WTC11 (cell line): ENCODE data around the gene RAPGEF6. TPM values are rescaled to one million over a fixed set of nuclear protein-coding genes. Genes with fewer than 3 reads are reported as not detected.

Experiments
- ATAC-seq: fragments of 200-7000 bp; cut with Tn5 transposase; 2 replicates; pipeline ENCODE4 v1.10.0; 2021; ENCODE audit warnings: mild to moderate bottlenecking, moderate library complexity
- CTCF ChIA-PET: fragments of 300-600 bp; sonication (Branson Sonifier 250); formaldehyde crosslinking; loops from one replicate; lab custom pipeline; 2021; ENCODE audit warnings: antibody characterized with exemption; lab: Charles Lee
- POLR2A ChIA-PET: fragments of 350-600 bp; sonication (Branson Sonifier 250); formaldehyde crosslinking; loops from one replicate; lab custom pipeline; 2021; ENCODE audit warnings: antibody characterized with exemption; lab: Charles Lee
- DNase-seq: peaks from one replicate; pipeline ENCODE4 v3.0.0; 2021; ENCODE audit warnings: low spot score
- H3K27ac Mint-ChIP-seq: 2 replicates; pipeline ENCODE4 v1.8.0; 2021; ENCODE audit warnings: mixed read lengths
- H3K27me3 Mint-ChIP-seq: 2 replicates; pipeline ENCODE4 v1.8.0; 2021; ENCODE audit warnings: low read depth, mild to moderate bottlenecking, moderate library complexity, mixed read lengths
- H3K36me3 Mint-ChIP-seq: 2 replicates; pipeline ENCODE4 v1.8.0; 2021; ENCODE audit warnings: mixed read lengths
- H3K4me1 Mint-ChIP-seq: 2 replicates; pipeline ENCODE4 v1.8.0; 2022; ENCODE audit warnings: mixed read lengths
- H3K4me3 Mint-ChIP-seq: 2 replicates; pipeline ENCODE4 v1.8.0; 2021; ENCODE audit warnings: mild to moderate bottlenecking, moderate library complexity, mixed read lengths
- H3K9me3 Mint-ChIP-seq: 2 replicates; pipeline ENCODE4 v1.8.0; 2021; ENCODE audit warnings: mixed read lengths
- AR ChIP-seq: fragments of 250-450 bp; sonication (Bioruptor Pico); IDR thresholded peaks from 2 replicates; pipeline ENCODE4 v1.9.0; 2021; ENCODE audit warnings: mild to moderate bottlenecking
- CREB1 ChIP-seq: sonication (generic); formaldehyde crosslinking; IDR thresholded peaks from 2 replicates; pipeline ENCODE4 v1.8.0; 2023; ENCODE audit warnings: mild to moderate bottlenecking, missing genetic modification reagents
- FOXJ3 ChIP-seq: sonication (generic); formaldehyde crosslinking; IDR thresholded peaks from 2 replicates; pipeline ENCODE4 v1.9.0; 2021; ENCODE audit warnings: missing genetic modification reagents, mild to moderate bottlenecking, borderline replicate concordance
- FOXK1 ChIP-seq: sonication (generic); formaldehyde crosslinking; IDR thresholded peaks from 2 replicates; pipeline ENCODE4 v1.8.0; 2022; ENCODE audit warnings: mild to moderate bottlenecking, moderate library complexity, missing genetic modification reagents
- GABPB1 ChIP-seq: sonication (generic); formaldehyde crosslinking; IDR thresholded peaks from 2 replicates; pipeline ENCODE4 v1.8.1; 2023; ENCODE audit warnings: mild to moderate bottlenecking, missing genetic modification reagents
- JUN ChIP-seq: sonication (generic); formaldehyde crosslinking; IDR thresholded peaks from 2 replicates; pipeline ENCODE4 v1.8.0; 2023; ENCODE audit warnings: mild to moderate bottlenecking, missing genetic modification reagents
- MAX ChIP-seq: sonication (generic); formaldehyde crosslinking; IDR thresholded peaks from 2 replicates; pipeline ENCODE4 v1.8.0; 2022; ENCODE audit warnings: mild to moderate bottlenecking, missing genetic modification reagents
- NFATC4 ChIP-seq: fragments of 250-450 bp; sonication (Bioruptor Pico); IDR thresholded peaks from 2 replicates; pipeline ENCODE4 v1.9.0; 2021; ENCODE audit warnings: mild to moderate bottlenecking
- NR1H2 ChIP-seq: sonication (generic); formaldehyde crosslinking; IDR thresholded peaks from 2 replicates; pipeline ENCODE4 v1.9.0; 2021; ENCODE audit warnings: mild to moderate bottlenecking, moderate library complexity, missing genetic modification reagents
- OVOL2 ChIP-seq: fragments of 250-450 bp; sonication (Bioruptor Pico); IDR thresholded peaks from 2 replicates; pipeline ENCODE4 v1.9.0; 2021; ENCODE audit warnings: mild to moderate bottlenecking, borderline replicate concordance
- PREB ChIP-seq: sonication (generic); formaldehyde crosslinking; IDR thresholded peaks from 2 replicates; pipeline ENCODE4 v1.8.1; 2022; ENCODE audit warnings: mild to moderate bottlenecking, missing genetic modification reagents, moderate library complexity, borderline replicate concordance
- SMAD3 ChIP-seq: sonication (generic); formaldehyde crosslinking; IDR thresholded peaks from 2 replicates; pipeline ENCODE4 v1.8.0; 2022; ENCODE audit warnings: missing genetic modification reagents, mild to moderate bottlenecking, borderline replicate concordance
- SMAD4 ChIP-seq: sonication (generic); formaldehyde crosslinking; IDR thresholded peaks from 2 replicates; pipeline ENCODE4 v1.8.0; 2022; ENCODE audit warnings: mild to moderate bottlenecking, missing genetic modification reagents
- total RNA-seq: library from RNA; stranded (reverse); gene quantifications from 3 replicates; pipeline ENCODE4 v1.2.3, GENCODE V29; 2021
- TF ChIP-seq, protein P1 (sequence below): sonication (generic); formaldehyde crosslinking; IDR thresholded peaks from 2 replicates; pipeline ENCODE4 v1.8.0; 2022; ENCODE audit warnings: mild to moderate bottlenecking, missing genetic modification reagents
- TF ChIP-seq, protein P2 (sequence below): sonication (generic); formaldehyde crosslinking; IDR thresholded peaks from 2 replicates; pipeline ENCODE4 v1.8.1; 2022; ENCODE audit warnings: low read depth, mild to moderate bottlenecking, moderate library complexity, missing genetic modification reagents, borderline replicate concordance
- TF ChIP-seq, protein P3 (sequence below): sonication (generic); formaldehyde crosslinking; IDR thresholded peaks from 2 replicates; pipeline ENCODE4 v1.8.0; 2022; ENCODE audit warnings: mild to moderate bottlenecking, missing genetic modification reagents
- TF ChIP-seq, protein P4 (sequence below): sonication (generic); formaldehyde crosslinking; IDR thresholded peaks from 2 replicates; pipeline ENCODE4 v1.8.1; 2022; ENCODE audit warnings: mild to moderate bottlenecking, moderate library complexity, missing genetic modification reagents
- TF ChIP-seq, protein P5 (sequence below): fragments of 250-450 bp; sonication (Bioruptor Pico); IDR thresholded peaks from 2 replicates; pipeline ENCODE4 v1.9.0; 2021; ENCODE audit warnings: moderate library complexity, mild to moderate bottlenecking, inconsistent platforms, borderline replicate concordance

Gene RAPGEF6
- total RNA-seq, 1 experiment from 2014 or later: 18.0 TPM

DNA sequence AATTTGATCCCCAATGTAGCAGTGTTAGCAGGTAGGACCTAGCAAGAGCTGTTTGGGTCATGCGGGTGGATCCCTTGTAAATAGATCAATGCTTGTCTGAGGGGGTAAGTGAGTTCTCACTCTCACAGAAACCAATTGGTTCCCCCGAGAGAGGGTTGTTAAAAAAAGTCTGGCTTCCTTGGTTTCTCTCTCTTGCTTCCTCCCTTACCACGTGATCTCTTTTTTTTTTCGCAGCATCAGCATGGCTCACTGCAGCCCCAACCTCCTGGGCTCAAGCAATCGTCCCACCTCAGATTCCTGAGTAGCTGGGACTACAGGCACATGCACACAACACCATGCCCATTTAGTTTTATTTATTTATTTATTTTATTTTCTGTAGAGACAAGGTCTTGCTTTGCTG is 26.4 kb downstream of the RAPGEF6 start:
- POLR2A ChIA-PET: no interaction called here
- ATAC-seq: no peak
- DNase-seq: no peak
- Mint-ChIP-seq H3K4me1 (peaks cover 29% of the 10 kb centered on the region), H3K4me3 (no peak overlapping the region), H3K27ac (0 out of 2 replicates have a peak overlapping the region, but pooled peaks have one; percentile 24), H3K9me3 (no peaks in the 10 kb centered on the region), H3K27me3 (no peaks in the 10 kb centered on the region), H3K36me3 (peaks cover 3% of the 10 kb centered on the region; the same call in 1 of the 2 replicates)
- CTCF ChIA-PET: no interaction called here
- TF ChIP-seq, protein P1, sequence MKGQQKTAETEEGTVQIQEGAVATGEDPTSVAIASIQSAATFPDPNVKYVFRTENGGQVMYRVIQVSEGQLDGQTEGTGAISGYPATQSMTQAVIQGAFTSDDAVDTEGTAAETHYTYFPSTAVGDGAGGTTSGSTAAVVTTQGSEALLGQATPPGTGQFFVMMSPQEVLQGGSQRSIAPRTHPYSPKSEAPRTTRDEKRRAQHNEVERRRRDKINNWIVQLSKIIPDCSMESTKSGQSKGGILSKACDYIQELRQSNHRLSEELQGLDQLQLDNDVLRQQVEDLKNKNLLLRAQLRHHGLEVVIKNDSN: 0 out of 2 replicates have a peak, but pooled peaks have one; percentile 7
- TF ChIP-seq FOXJ3 (CRISPR knock-in tag): no peak

GRCh38 chr5:131607903-131608540 is 27.0 kb downstream of the RAPGEF6 start:
- H3K36me3 Mint-ChIP-seq: peaks cover 3% of the 10 kb centered on the region; the same call in 1 of the 2 replicates
- H3K27ac Mint-ChIP-seq: peak overlapping the region; percentile 8
- no peak overlapping the region for H3K4me3 Mint-ChIP-seq
- peaks cover 29% of the 10 kb centered on the region for H3K4me1 Mint-ChIP-seq
- H3K9me3 Mint-ChIP-seq: no peaks in the 10 kb centered on the region
- TF ChIP-seq FOXJ3 (CRISPR knock-in tag): no peak
- TF ChIP-seq, protein P2, sequence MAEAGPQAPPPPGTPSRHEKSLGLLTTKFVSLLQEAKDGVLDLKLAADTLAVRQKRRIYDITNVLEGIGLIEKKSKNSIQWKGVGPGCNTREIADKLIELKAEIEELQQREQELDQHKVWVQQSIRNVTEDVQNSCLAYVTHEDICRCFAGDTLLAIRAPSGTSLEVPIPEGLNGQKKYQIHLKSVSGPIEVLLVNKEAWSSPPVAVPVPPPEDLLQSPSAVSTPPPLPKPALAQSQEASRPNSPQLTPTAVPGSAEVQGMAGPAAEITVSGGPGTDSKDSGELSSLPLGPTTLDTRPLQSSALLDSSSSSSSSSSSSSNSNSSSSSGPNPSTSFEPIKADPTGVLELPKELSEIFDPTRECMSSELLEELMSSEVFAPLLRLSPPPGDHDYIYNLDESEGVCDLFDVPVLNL: no peak
- no peak for TF ChIP-seq MAX (CRISPR knock-in tag)
- TF ChIP-seq CREB1 (CRISPR knock-in tag): no peak
- TF ChIP-seq SMAD4 (CRISPR knock-in tag): no peak
- TF ChIP-seq JUN (CRISPR knock-in tag): no peak
- TF ChIP-seq, protein P3, sequence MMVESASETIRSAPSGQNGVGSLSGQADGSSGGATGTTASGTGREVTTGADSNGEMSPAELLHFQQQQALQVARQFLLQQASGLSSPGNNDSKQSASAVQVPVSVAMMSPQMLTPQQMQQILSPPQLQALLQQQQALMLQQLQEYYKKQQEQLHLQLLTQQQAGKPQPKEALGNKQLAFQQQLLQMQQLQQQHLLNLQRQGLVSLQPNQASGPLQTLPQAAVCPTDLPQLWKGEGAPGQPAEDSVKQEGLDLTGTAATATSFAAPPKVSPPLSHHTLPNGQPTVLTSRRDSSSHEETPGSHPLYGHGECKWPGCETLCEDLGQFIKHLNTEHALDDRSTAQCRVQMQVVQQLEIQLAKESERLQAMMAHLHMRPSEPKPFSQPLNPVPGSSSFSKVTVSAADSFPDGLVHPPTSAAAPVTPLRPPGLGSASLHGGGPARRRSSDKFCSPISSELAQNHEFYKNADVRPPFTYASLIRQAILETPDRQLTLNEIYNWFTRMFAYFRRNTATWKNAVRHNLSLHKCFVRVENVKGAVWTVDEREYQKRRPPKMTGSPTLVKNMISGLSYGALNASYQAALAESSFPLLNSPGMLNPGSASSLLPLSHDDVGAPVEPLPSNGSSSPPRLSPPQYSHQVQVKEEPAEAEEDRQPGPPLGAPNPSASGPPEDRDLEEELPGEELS (CRISPR knock-in tag): no peak
- no peak for TF ChIP-seq NR1H2 (CRISPR knock-in tag)
- no peak for TF ChIP-seq OVOL2
- TF ChIP-seq FOXK1: no peak
- no peak for TF ChIP-seq GABPB1 (CRISPR knock-in tag)
- no peak for TF ChIP-seq AR
- ATAC-seq: no peak
- DNase-seq: no peak
- no peaks in the 10 kb centered on the region for H3K27me3 Mint-ChIP-seq
- ChIA-PET POLR2A (no interaction called here), CTCF (no interaction called here)

DNA sequence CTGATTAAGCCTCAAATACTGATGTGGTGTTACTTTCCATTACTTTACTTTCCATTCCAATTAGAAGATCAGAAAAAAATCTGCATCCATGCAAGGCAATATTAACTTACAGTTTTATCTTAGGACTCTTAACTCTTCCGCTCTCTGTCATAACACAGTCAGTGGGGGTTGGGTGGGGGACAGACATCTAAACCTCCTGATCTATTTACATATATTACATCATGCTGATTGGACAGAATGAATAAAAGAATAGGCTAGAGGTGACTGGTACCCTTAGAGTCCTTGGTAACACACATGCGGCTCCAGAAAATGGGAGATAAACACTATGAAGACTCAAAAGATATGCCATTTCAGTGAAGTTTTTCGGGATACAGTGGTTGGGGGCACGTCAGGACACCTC is 27.6 kb downstream of the RAPGEF6 start:
- no peak overlapping the region for H3K4me3 Mint-ChIP-seq
- H3K27me3 Mint-ChIP-seq: no peaks in the 10 kb centered on the region
- H3K9me3 Mint-ChIP-seq: no peaks in the 10 kb centered on the region
- ChIA-PET CTCF (no interaction called here), POLR2A (no interaction called here)
- H3K4me1 Mint-ChIP-seq: peaks cover 29% of the 10 kb centered on the region
- DNase-seq (no peak), ATAC-seq (no peak)
- H3K27ac Mint-ChIP-seq: peak overlapping the region; percentile 8
- peaks cover 6% of the 10 kb centered on the region for H3K36me3 Mint-ChIP-seq
- TF ChIP-seq, protein P3 (CRISPR knock-in tag): no peak
- TF ChIP-seq SMAD3: no peak
- TF ChIP-seq, protein P4, sequence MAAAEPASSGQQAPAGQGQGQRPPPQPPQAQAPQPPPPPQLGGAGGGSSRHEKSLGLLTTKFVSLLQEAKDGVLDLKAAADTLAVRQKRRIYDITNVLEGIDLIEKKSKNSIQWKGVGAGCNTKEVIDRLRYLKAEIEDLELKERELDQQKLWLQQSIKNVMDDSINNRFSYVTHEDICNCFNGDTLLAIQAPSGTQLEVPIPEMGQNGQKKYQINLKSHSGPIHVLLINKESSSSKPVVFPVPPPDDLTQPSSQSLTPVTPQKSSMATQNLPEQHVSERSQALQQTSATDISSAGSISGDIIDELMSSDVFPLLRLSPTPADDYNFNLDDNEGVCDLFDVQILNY (CRISPR knock-in tag): no peak
- TF ChIP-seq PREB: no peak
- TF ChIP-seq, protein P5, sequence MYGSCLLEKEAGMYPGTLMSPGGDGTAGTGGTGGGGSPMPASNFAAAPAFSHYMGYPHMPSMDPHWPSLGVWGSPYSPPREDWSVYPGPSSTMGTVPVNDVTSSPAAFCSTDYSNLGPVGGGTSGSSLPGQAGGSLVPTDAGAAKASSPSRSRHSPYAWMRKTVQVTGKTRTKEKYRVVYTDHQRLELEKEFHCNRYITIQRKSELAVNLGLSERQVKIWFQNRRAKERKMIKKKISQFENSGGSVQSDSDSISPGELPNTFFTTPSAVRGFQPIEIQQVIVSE: no peak
- no peak for TF ChIP-seq NFATC4 (CRISPR knock-in tag)
